ENCODE measurements around the gene PPM1M. TPM values are rescaled to one million over a fixed set of nuclear protein-coding genes. Genes with fewer than 3 reads are reported as not detected.

Gene PPM1M
- total RNA-seq, 1 donor from 2014 or later = 1.1 TPM

DNA sequence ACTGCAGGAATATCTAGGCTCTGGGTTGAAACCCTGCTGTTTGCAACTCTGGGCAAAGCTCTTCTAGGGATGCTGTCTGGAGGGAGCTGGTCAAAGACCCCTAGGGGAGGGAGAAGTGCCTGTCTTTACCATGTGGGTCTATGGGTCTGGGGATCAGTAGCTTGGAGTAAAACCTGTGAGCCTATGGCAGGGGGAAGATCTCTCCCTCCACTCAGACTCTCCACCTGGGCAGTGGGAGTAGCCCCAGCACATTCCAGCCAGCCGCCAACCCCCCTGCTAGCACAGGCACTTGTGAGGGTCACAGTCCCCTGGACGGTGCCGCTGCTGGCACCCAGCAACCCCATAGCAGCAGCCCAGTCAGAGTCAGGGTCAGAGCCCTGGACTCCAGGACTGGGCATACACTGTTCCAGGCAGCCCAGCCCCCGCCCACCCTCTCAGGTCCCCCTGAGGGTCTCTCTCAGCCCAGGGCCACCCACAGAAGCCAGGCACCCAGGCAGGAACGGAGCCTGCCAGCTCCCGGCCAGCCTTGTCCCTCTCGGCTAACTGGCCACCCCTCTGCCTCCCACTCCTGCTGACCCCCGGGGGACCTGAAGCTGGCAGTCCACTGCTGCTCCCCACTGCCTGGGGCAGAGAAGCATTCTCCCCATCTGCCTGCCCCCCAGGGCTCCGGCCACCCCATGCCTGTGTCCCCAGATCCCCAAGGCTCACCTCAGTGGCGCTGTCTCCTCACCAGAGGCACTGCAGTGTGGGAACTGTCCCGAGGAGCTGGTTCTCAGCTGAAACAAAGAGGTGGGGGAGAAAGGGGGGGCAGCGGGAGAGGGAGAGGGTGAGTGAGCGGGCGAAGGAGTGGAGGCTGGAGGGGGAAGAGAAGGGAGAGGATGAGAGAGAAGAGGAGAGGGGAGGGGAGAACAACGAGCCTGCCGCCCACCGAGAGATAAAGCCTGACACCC, 52.9 kb downstream of the PPM1M start:
- Mint-ChIP-seq H3K27ac (peak overlapping the region; percentile 94), H3K27me3 (ENCODE audit: insufficient read depth, low read depth) (peaks cover 15% of the 10 kb centered on the region), H3K4me1 (peaks cover 55% of the 10 kb centered on the region), H3K36me3 (peaks cover 4% of the 10 kb centered on the region), H3K4me3 (peak overlapping the region; percentile 78), H3K9me3 (no peaks in the 10 kb centered on the region)
- no peaks in the 10 kb centered on the region for H4K20me1 ChIP-seq (ENCODE audit: low read depth)
- no peaks in the 10 kb centered on the region for H3K36me3 ChIP-seq
- H3K79me2 ChIP-seq (ENCODE audit: low read depth) = no peaks in the 10 kb centered on the region
- peaks cover 24% of the 10 kb centered on the region for H3F3A ChIP-seq (ENCODE audit: low read depth)
- no peaks in the 10 kb centered on the region for H3K9me3 ChIP-seq (ENCODE audit: low read depth)
- H3K4me2 ChIP-seq = peak overlapping the region; percentile 88
- H2AFZ ChIP-seq (replicated peaks) = peak overlapping the region; percentile 36
- TF ChIP-seq, protein P1, sequence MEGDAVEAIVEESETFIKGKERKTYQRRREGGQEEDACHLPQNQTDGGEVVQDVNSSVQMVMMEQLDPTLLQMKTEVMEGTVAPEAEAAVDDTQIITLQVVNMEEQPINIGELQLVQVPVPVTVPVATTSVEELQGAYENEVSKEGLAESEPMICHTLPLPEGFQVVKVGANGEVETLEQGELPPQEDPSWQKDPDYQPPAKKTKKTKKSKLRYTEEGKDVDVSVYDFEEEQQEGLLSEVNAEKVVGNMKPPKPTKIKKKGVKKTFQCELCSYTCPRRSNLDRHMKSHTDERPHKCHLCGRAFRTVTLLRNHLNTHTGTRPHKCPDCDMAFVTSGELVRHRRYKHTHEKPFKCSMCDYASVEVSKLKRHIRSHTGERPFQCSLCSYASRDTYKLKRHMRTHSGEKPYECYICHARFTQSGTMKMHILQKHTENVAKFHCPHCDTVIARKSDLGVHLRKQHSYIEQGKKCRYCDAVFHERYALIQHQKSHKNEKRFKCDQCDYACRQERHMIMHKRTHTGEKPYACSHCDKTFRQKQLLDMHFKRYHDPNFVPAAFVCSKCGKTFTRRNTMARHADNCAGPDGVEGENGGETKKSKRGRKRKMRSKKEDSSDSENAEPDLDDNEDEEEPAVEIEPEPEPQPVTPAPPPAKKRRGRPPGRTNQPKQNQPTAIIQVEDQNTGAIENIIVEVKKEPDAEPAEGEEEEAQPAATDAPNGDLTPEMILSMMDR (IDR thresholded peaks at IDR 0.05) = peak; percentile 20
- no peak for TF ChIP-seq EZH2phosphoT487 (IDR thresholded peaks at IDR 0.05)
- H3K27ac ChIP-seq = no peak overlapping the region
- no peak overlapping the region for H3K9ac ChIP-seq
- peak overlapping the region; percentile 52 for H3K4me3 ChIP-seq
- H3K4me1 ChIP-seq = peaks cover 41% of the 10 kb centered on the region
- H3K27me3 ChIP-seq = no peaks in the 10 kb centered on the region
- DNase-seq (ENCODE audit: low spot score) = peak; percentile 76

DNA sequence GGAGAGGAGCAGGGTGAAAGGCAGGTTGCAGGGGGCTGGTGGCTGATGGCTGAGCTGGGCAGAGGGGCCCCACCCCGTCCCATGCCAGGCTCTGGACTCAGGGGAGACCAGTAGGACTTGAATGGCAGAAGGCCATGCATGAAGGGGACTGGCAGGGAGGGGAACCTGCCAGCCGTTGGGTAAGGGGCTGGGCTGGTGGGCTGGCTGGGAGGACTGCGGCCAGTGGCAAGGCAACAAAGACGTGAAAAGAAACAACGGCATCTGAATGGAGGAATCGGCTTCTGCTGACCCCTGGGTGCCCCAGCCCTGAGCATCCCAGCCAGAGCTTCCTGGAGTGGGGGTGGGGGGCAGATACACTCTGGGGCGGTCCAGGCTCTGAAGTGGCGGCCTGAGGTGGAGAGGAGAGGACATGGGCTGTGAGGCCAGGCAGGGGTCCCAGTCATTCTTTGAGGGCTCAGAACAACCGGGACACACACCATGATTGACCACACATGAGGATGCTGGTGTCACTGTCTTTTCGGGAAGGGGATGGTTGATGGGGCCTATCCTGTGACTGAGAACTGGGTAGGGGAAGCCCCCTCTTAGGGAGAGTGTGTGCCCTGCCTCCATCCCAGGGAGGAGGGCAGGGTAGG, 53.8 kb downstream of the PPM1M start:
- H3K27me3 ChIP-seq = no peaks in the 10 kb centered on the region
- no peak overlapping the region for H3K27ac ChIP-seq
- H3K79me2 ChIP-seq (ENCODE audit: low read depth) = no peaks in the 10 kb centered on the region
- H3K9me3 ChIP-seq (ENCODE audit: low read depth) = no peaks in the 10 kb centered on the region
- TF ChIP-seq, protein P1 (IDR thresholded peaks at IDR 0.05) = no peak
- H3K4me3 ChIP-seq = peak overlapping the region; percentile 52
- no peak overlapping the region for H3K9ac ChIP-seq
- peaks cover 55% of the 10 kb centered on the region for H3K4me1 Mint-ChIP-seq
- peak overlapping the region; percentile 78 for H3K4me3 Mint-ChIP-seq
- peaks cover 16% of the 10 kb centered on the region for H3K27me3 Mint-ChIP-seq (ENCODE audit: insufficient read depth, low read depth)
- no peaks in the 10 kb centered on the region for H3K9me3 Mint-ChIP-seq
- peak overlapping the region; percentile 88 for H3K4me2 ChIP-seq
- no peaks in the 10 kb centered on the region for H4K20me1 ChIP-seq (ENCODE audit: low read depth)
- peak overlapping the region; percentile 36 for H2AFZ ChIP-seq (replicated peaks)
- H3K36me3 Mint-ChIP-seq = peaks cover 4% of the 10 kb centered on the region
- no peaks in the 10 kb centered on the region for H3K36me3 ChIP-seq
- H3K4me1 ChIP-seq = peaks cover 42% of the 10 kb centered on the region
- peak; percentile 56 for DNase-seq (ENCODE audit: low spot score)
- peaks cover 24% of the 10 kb centered on the region for H3F3A ChIP-seq (ENCODE audit: low read depth)
- H3K27ac Mint-ChIP-seq = peak overlapping the region; percentile 94

MicroRNAs within 50 kb of the gene (microRNA counts, 767-probe panel; counts per million panel counts)
- 460 counts per million, percentile 90 among the panel's probes with 10 or more counts for microRNA hsa-let-7g-5p

Small RNA genes within 50 kb of the gene (microRNA-seq; reads per million reads assigned to microRNA genes)
- gene MIR135A1 (11.3 reads per million, percentile 40 among the genes with 10 or more reads in this experiment), gene MIRLET7G (57.6 reads per million, percentile 69 among the genes with 10 or more reads in this experiment)

Small RNA genes within 50 kb of the gene (small RNA-seq; reads per million reads assigned to genes)
- gene MIR135A1 = 1.6 reads per million, percentile 86 among the genes with 10 or more reads in this experiment
- gene MIRLET7G = 0.18 reads per million

Other genes starting within 250 kb of the PPM1M start
- gene RPL29, start 249.9 kb upstream of the PPM1M start, total RNA-seq (ENCODE audit: low replicate concordance) = 1,431 and 2,019 TPM in 2 replicates
- 2.4 and 10.7 TPM in 2 replicates for gene DUSP7, start 189.2 kb upstream of the PPM1M start, total RNA-seq (ENCODE audit: low replicate concordance)
- 10.3 and 18.7 TPM in 2 replicates for gene POC1A, start 91.3 kb upstream of the PPM1M start, total RNA-seq (ENCODE audit: low replicate concordance)
- gene ALAS1, start 47.6 kb upstream of the PPM1M start, total RNA-seq (ENCODE audit: low replicate concordance) = 35.0 and 54.9 TPM in 2 replicates
- gene TLR9, start 20.1 kb upstream of the PPM1M start, total RNA-seq (ENCODE audit: low replicate concordance) = not detected in 2 replicates
- gene TWF2, start 6.6 kb upstream of the PPM1M start, total RNA-seq (ENCODE audit: low replicate concordance) = 21.9 and 44.9 TPM in 2 replicates
- 45.4 and 49.2 TPM in 2 replicates for gene WDR82, start 32.9 kb downstream of the PPM1M start, total RNA-seq (ENCODE audit: low replicate concordance)
- gene GLYCTK, start 42.1 kb downstream of the PPM1M start, total RNA-seq (ENCODE audit: low replicate concordance) = 4.2 and 10.1 TPM in 2 replicates
- gene DNAH1, start 70.6 kb downstream of the PPM1M start, total RNA-seq (ENCODE audit: low replicate concordance) = 0.80 and 2.1 TPM in 2 replicates
- 55.5 and 102 TPM in 2 replicates for gene BAP1, start 164.2 kb downstream of the PPM1M start, total RNA-seq (ENCODE audit: low replicate concordance)
- gene PHF7, start 164.9 kb downstream of the PPM1M start, total RNA-seq (ENCODE audit: low replicate concordance) = 9.9 and 13.0 TPM in 2 replicates
- gene SEMA3G, start 199.3 kb downstream of the PPM1M start, total RNA-seq (ENCODE audit: low replicate concordance) = 0.79 and 3.4 TPM in 2 replicates
- 0.67 and 5.8 TPM in 2 replicates for gene TNNC1, start 208.3 kb downstream of the PPM1M start, total RNA-seq (ENCODE audit: low replicate concordance)
- 80.5 and 146 TPM in 2 replicates for gene NISCH, start 209.8 kb downstream of the PPM1M start, total RNA-seq (ENCODE audit: low replicate concordance)
- 0.06 TPM in 1 of 2 replicates, not detected in the other for gene STAB1, start 249.6 kb downstream of the PPM1M start, total RNA-seq (ENCODE audit: low replicate concordance)

All from neural progenitor cell (in vitro differentiated cells).